GM12878 (cell line): ENCODE results near the gene ROR2. TPM values are rescaled to one million over a fixed set of nuclear protein-coding genes. Genes with fewer than 3 reads are reported as not detected.

Experiments used
- CHD1 ChIP-seq: IDR thresholded peaks from 2 replicates; pipeline ENCODE4 v1.6.1; 2012; ENCODE audit warnings: low read depth, low read length, improper control_type of control experiment
- EED ChIP-seq: sonication (generic); IDR thresholded peaks from 2 replicates; pipeline ENCODE4 v1.6.1; 2016; ENCODE audit warnings: antibody characterized with exemption, low read depth
- GABPA ChIP-seq: IDR thresholded peaks from 2 replicates; pipeline ENCODE4 v1.6.1; 2014; ENCODE audit warnings: antibody characterized with exemption, low read depth, mild to moderate bottlenecking, inconsistent platforms
- HCFC1 ChIP-seq: fragments of 150-350 bp; IDR thresholded peaks from 2 replicates; pipeline ENCODE4 v1.6.1; 2014; ENCODE audit warnings: low read length
- HDAC2 ChIP-seq: fragments of 200-600 bp; sonication (generic); IDR thresholded peaks from 2 replicates; pipeline ENCODE4 v1.6.1; 2017
- HDGF ChIP-seq: fragments of 450-650 bp; IDR thresholded peaks from 2 replicates; pipeline ENCODE4 v1.6.1; 2016; ENCODE audit warnings: antibody characterized with exemption
- IKZF2 ChIP-seq, 2 experiments: fragments of 450-650 bp; IDR thresholded peaks; 2 replicates each; pipeline ENCODE4 v1.6.1; 2017; ENCODE audit warnings: mild to moderate bottlenecking in 2 of 2, moderate library complexity in 2 of 2
- JUND ChIP-seq: IDR thresholded peaks from 2 replicates; pipeline ENCODE4 v1.6.1; 2012; ENCODE audit warnings: low read depth, mild to moderate bottlenecking, low read length, improper control_type of control experiment, moderate library complexity
- NR2C1 ChIP-seq: fragments of 450-650 bp; IDR thresholded peaks from 2 replicates; pipeline ENCODE4 v1.6.1; 2017; ENCODE audit warnings: antibody characterized with exemption, mild to moderate bottlenecking, moderate library complexity
- RCOR1 ChIP-seq: conservative IDR thresholded peaks from 2 replicates; pipeline ENCODE4 v1.6.1; 2012; ENCODE audit warnings: low read depth, low read length, improper control_type of control experiment
- RELA ChIP-seq: fragments of 450-650 bp; IDR thresholded peaks from 2 replicates; pipeline ENCODE4 v1.8.0; 2014; ENCODE audit warnings: borderline replicate concordance; ENCODE audit not compliant: partially characterized antibody
- SUZ12 ChIP-seq: fragments of 200-600 bp; sonication (generic); IDR thresholded peaks from one replicate; pipeline ENCODE4 v1.6.1; 2018; ENCODE audit warnings: antibody characterized with exemption, mild to moderate bottlenecking; ENCODE audit not compliant: unreplicated experiment
- TCF3 ChIP-seq: IDR thresholded peaks from 2 replicates; pipeline ENCODE4 v1.6.1; 2012; ENCODE audit warnings: low read depth, mild to moderate bottlenecking, low read length, borderline replicate concordance; ENCODE audit not compliant: insufficient read depth
- WRNIP1 ChIP-seq: IDR thresholded peaks from 2 replicates; pipeline ENCODE4 v1.6.1; 2011; ENCODE audit warnings: low read depth, low read length, improper control_type of control experiment, borderline replicate concordance
- ZBED1 ChIP-seq: IDR thresholded peaks from 2 replicates; pipeline ENCODE4 v1.6.1; 2016; ENCODE audit warnings: borderline replicate concordance
- polyA plus RNA-seq, 11 experiments: library from polyadenylated mRNA; depleted of rRNA in 4 of 11; unstranded in 6 of 11; stranded (reverse) in 5 of 11; fragments of >200 nt; fragmentation: Nextera tagmentation in 4 of 11; fragmentation: Illumina TruSeq in 1 of 11; extraction: Ambion mirVana in 4 of 11; extraction: Trizol in 1 of 11; gene quantifications; 1 replicate in 1 of 11; 2 replicates in 10 of 11; pipeline versions ENCODE4 v1.2.1 to v1.2.3, GENCODE V29; 2011 to 2016; ENCODE audit warnings: inconsistent platforms in 2 of 11, missing spikeins in 2 of 11, low read depth in 1 of 11
- total RNA-seq, 4 experiments: library from RNA; depleted of rRNA in 3 of 4; stranded (reverse); fragments of >200 nt in 3 of 4; fragmentation: Illumina TruSeq in 1 of 4; extraction: Trizol in 1 of 4; gene quantifications; 2 replicates each; pipeline versions ENCODE4 v1.2.1 to v1.2.3, GENCODE V29; 2013 to 2021
- TF ChIP-seq, protein P1 (sequence below): fragments of 150-350 bp; IDR thresholded peaks from 2 replicates; pipeline ENCODE4 v1.6.1; 2014; ENCODE audit warnings: mild to moderate bottlenecking, low read depth, low read length
- TF ChIP-seq, protein P2 (sequence below): IDR thresholded peaks from 2 replicates; pipeline ENCODE4 v1.6.1; 2012; ENCODE audit warnings: improper control_type of control experiment, low read depth, low read length; ENCODE audit not compliant: insufficient replicate concordance
- TF ChIP-seq, protein P3 (sequence below): IDR thresholded peaks from 2 replicates; pipeline ENCODE4 v1.6.1; 2011; ENCODE audit warnings: low read depth, mild to moderate bottlenecking, low read length, moderate library complexity, borderline replicate concordance; ENCODE audit errors: extremely low read depth
- TF ChIP-seq, protein P4 (sequence below): fragments of 450-650 bp; formaldehyde crosslinking; IDR thresholded peaks from 2 replicates; pipeline ENCODE4 v1.5.0; 2022; ENCODE audit warnings: mild to moderate bottlenecking, missing genetic modification characterization

The ROR2 gene
- total and polyA plus RNA-seq, 10 of the 15 experiments (the other 5 are each of a cell fraction or from before 2014, with no cell fraction given): 0.03 to 0.05 TPM; not detected in 8

GRCh38 chr9:91711755-91712601 is 238.1 kb downstream of the ROR2 start (continued):
- TF ChIP-seq GABPA (peak; percentile 68; the same call in 1 of the 2 replicates), JUND (peak; percentile 64; the same call in 1 of the 2 replicates), HDGF (no peak), ZBED1 (no peak), CHD1 (no peak), SUZ12 (no peak), RELA (peak; percentile 72), IKZF2 (IDR thresholded peaks at IDR 0.05) (peak; percentile 84 to 86), WRNIP1 (peak; percentile 98), EED (peak; percentile 51; the same call in 1 of the 2 replicates), RCOR1 (no peak), HDAC2 (no peak), TCF3 (peak; percentile 80), HCFC1 (no peak), NR2C1 (no peak)
- TF ChIP-seq, protein P1, sequence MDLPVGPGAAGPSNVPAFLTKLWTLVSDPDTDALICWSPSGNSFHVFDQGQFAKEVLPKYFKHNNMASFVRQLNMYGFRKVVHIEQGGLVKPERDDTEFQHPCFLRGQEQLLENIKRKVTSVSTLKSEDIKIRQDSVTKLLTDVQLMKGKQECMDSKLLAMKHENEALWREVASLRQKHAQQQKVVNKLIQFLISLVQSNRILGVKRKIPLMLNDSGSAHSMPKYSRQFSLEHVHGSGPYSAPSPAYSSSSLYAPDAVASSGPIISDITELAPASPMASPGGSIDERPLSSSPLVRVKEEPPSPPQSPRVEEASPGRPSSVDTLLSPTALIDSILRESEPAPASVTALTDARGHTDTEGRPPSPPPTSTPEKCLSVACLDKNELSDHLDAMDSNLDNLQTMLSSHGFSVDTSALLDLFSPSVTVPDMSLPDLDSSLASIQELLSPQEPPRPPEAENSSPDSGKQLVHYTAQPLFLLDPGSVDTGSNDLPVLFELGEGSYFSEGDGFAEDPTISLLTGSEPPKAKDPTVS: no peak
- TF ChIP-seq, protein P2, sequence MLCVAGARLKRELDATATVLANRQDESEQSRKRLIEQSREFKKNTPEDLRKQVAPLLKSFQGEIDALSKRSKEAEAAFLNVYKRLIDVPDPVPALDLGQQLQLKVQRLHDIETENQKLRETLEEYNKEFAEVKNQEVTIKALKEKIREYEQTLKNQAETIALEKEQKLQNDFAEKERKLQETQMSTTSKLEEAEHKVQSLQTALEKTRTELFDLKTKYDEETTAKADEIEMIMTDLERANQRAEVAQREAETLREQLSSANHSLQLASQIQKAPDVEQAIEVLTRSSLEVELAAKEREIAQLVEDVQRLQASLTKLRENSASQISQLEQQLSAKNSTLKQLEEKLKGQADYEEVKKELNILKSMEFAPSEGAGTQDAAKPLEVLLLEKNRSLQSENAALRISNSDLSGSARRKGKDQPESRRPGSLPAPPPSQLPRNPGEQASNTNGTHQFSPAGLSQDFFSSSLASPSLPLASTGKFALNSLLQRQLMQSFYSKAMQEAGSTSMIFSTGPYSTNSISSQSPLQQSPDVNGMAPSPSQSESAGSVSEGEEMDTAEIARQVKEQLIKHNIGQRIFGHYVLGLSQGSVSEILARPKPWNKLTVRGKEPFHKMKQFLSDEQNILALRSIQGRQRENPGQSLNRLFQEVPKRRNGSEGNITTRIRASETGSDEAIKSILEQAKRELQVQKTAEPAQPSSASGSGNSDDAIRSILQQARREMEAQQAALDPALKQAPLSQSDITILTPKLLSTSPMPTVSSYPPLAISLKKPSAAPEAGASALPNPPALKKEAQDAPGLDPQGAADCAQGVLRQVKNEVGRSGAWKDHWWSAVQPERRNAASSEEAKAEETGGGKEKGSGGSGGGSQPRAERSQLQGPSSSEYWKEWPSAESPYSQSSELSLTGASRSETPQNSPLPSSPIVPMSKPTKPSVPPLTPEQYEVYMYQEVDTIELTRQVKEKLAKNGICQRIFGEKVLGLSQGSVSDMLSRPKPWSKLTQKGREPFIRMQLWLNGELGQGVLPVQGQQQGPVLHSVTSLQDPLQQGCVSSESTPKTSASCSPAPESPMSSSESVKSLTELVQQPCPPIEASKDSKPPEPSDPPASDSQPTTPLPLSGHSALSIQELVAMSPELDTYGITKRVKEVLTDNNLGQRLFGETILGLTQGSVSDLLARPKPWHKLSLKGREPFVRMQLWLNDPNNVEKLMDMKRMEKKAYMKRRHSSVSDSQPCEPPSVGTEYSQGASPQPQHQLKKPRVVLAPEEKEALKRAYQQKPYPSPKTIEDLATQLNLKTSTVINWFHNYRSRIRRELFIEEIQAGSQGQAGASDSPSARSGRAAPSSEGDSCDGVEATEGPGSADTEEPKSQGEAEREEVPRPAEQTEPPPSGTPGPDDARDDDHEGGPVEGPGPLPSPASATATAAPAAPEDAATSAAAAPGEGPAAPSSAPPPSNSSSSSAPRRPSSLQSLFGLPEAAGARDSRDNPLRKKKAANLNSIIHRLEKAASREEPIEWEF: no peak
- TF ChIP-seq, protein P3, sequence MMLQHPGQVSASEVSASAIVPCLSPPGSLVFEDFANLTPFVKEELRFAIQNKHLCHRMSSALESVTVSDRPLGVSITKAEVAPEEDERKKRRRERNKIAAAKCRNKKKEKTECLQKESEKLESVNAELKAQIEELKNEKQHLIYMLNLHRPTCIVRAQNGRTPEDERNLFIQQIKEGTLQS: no peak
- TF ChIP-seq, protein P4, sequence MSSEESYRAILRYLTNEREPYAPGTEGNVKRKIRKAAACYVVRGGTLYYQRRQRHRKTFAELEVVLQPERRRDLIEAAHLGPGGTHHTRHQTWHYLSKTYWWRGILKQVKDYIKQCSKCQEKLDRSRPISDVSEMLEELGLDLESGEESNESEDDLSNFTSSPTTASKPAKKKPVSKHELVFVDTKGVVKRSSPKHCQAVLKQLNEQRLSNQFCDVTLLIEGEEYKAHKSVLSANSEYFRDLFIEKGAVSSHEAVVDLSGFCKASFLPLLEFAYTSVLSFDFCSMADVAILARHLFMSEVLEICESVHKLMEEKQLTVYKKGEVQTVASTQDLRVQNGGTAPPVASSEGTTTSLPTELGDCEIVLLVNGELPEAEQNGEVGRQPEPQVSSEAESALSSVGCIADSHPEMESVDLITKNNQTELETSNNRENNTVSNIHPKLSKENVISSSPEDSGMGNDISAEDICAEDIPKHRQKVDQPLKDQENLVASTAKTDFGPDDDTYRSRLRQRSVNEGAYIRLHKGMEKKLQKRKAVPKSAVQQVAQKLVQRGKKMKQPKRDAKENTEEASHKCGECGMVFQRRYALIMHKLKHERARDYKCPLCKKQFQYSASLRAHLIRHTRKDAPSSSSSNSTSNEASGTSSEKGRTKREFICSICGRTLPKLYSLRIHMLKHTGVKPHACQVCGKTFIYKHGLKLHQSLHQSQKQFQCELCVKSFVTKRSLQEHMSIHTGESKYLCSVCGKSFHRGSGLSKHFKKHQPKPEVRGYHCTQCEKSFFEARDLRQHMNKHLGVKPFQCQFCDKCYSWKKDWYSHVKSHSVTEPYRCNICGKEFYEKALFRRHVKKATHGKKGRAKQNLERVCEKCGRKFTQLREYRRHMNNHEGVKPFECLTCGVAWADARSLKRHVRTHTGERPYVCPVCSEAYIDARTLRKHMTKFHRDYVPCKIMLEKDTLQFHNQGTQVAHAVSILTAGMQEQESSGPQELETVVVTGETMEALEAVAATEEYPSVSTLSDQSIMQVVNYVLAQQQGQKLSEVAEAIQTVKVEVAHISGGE: peak; percentile 72
